Measurements from ENCODE around the gene AZIN2. TPM values are rescaled to one million over a fixed set of nuclear protein-coding genes. Genes with fewer than 3 reads are reported as not detected.
"Not testable (repeated sequence)": the region's sequence is repeated elsewhere in the genome, so short reads cannot be mapped to it uniquely, and the experiment has no call there.

AZIN2 gene
- total RNA-seq, 1 donor from 2014 or later, result 10.4 TPM

GRCh38 chr1:33128781-33129180 is 47.8 kb downstream of the AZIN2 start:
- DNase-seq (ENCODE audit: extremely low spot score, unreplicated experiment), result no peak
- Mint-ChIP-seq H3K9me3 (ENCODE audit: unreplicated experiment) (no peaks in the 10 kb centered on the region), H3K36me3 (ENCODE audit: unreplicated experiment) (peaks cover 39% of the 10 kb centered on the region), H3K4me3 (ENCODE audit: unreplicated experiment) (no peak overlapping the region), H3K4me1 (ENCODE audit: unreplicated experiment) (peaks cover 20% of the 10 kb centered on the region), H3K27me3 (ENCODE audit: unreplicated experiment) (no peaks in the 10 kb centered on the region), H3K27ac (ENCODE audit: unreplicated experiment) (no peak overlapping the region)
- no peak for TF ChIP-seq CTCF (IDR thresholded peaks at IDR 0.05)

GRCh38 chr1:33130297-33130696 is 49.3 kb downstream of the AZIN2 start:
- no peak overlapping the region for H3K27ac Mint-ChIP-seq (ENCODE audit: unreplicated experiment)
- H3K9me3 Mint-ChIP-seq (ENCODE audit: unreplicated experiment), result no peaks in the 10 kb centered on the region
- peaks cover 38% of the 10 kb centered on the region for H3K36me3 Mint-ChIP-seq (ENCODE audit: unreplicated experiment)
- H3K27me3 Mint-ChIP-seq (ENCODE audit: unreplicated experiment), result no peaks in the 10 kb centered on the region
- peaks cover 31% of the 10 kb centered on the region for H3K4me1 Mint-ChIP-seq (ENCODE audit: unreplicated experiment)
- H3K4me3 Mint-ChIP-seq (ENCODE audit: unreplicated experiment), result no peak overlapping the region
- DNase-seq (ENCODE audit: extremely low spot score, unreplicated experiment), result no peak
- no peak for TF ChIP-seq CTCF (IDR thresholded peaks at IDR 0.05)

- no peak for TF ChIP-seq CTCF (IDR thresholded peaks at IDR 0.05)
- no peaks in the 10 kb centered on the region for H3K27me3 Mint-ChIP-seq (ENCODE audit: unreplicated experiment)
- no peaks in the 10 kb centered on the region for H3K9me3 Mint-ChIP-seq (ENCODE audit: unreplicated experiment)
- peaks cover 31% of the 10 kb centered on the region for H3K4me1 Mint-ChIP-seq (ENCODE audit: unreplicated experiment)
- H3K4me3 Mint-ChIP-seq (ENCODE audit: unreplicated experiment), result no peak overlapping the region
- H3K27ac Mint-ChIP-seq (ENCODE audit: unreplicated experiment), result no peak overlapping the region
- H3K36me3 Mint-ChIP-seq (ENCODE audit: unreplicated experiment), result peaks cover 33% of the 10 kb centered on the region
- no peak for DNase-seq (ENCODE audit: extremely low spot score, unreplicated experiment)
Measured at GRCh38 chr1:33131191-33131590, 50.2 kb downstream of the AZIN2 start.

- no peak overlapping the region for H3K27ac Mint-ChIP-seq (ENCODE audit: unreplicated experiment)
- H3K27me3 Mint-ChIP-seq (ENCODE audit: unreplicated experiment), result no peaks in the 10 kb centered on the region
- no peak overlapping the region for H3K4me3 Mint-ChIP-seq (ENCODE audit: unreplicated experiment)
- H3K4me1 Mint-ChIP-seq (ENCODE audit: unreplicated experiment), result peaks cover 19% of the 10 kb centered on the region
- no peaks in the 10 kb centered on the region for H3K9me3 Mint-ChIP-seq (ENCODE audit: unreplicated experiment)
- no peak for TF ChIP-seq CTCF (IDR thresholded peaks at IDR 0.05)
- peaks cover 26% of the 10 kb centered on the region for H3K36me3 Mint-ChIP-seq (ENCODE audit: unreplicated experiment)
- no peak for DNase-seq (ENCODE audit: extremely low spot score, unreplicated experiment)
Measured at GRCh38 chr1:33132549-33132948, 51.6 kb downstream of the AZIN2 start.

- H3K4me1 Mint-ChIP-seq (ENCODE audit: unreplicated experiment), result peaks cover 26% of the 10 kb centered on the region
Measured at GRCh38 chr1:33133478-33134105, 52.6 kb downstream of the AZIN2 start.

GRCh38 chr1:33136041-33136440 is 55.1 kb downstream of the AZIN2 start:
- H3K36me3 Mint-ChIP-seq (ENCODE audit: unreplicated experiment), result peaks cover 14% of the 10 kb centered on the region
- not testable (repeated sequence) for H3K27me3 Mint-ChIP-seq (ENCODE audit: unreplicated experiment); H3K27ac Mint-ChIP-seq (ENCODE audit: unreplicated experiment); DNase-seq (ENCODE audit: extremely low spot score, unreplicated experiment); H3K4me3 Mint-ChIP-seq (ENCODE audit: unreplicated experiment); H3K9me3 Mint-ChIP-seq (ENCODE audit: unreplicated experiment)
- H3K4me1 Mint-ChIP-seq (ENCODE audit: unreplicated experiment), result peaks cover 45% of the 10 kb centered on the region

More at GRCh38 chr1:33133478-33134105, 52.6 kb downstream of the AZIN2 start:
- H3K27me3 Mint-ChIP-seq (ENCODE audit: unreplicated experiment), result no peaks in the 10 kb centered on the region
- no peak overlapping the region for H3K4me3 Mint-ChIP-seq (ENCODE audit: unreplicated experiment)
- peaks cover 26% of the 10 kb centered on the region for H3K36me3 Mint-ChIP-seq (ENCODE audit: unreplicated experiment)
- no peak overlapping the region for H3K27ac Mint-ChIP-seq (ENCODE audit: unreplicated experiment)
- H3K9me3 Mint-ChIP-seq (ENCODE audit: unreplicated experiment), result no peaks in the 10 kb centered on the region
- DNase-seq (ENCODE audit: extremely low spot score, unreplicated experiment), result no peak
- TF ChIP-seq CTCF (IDR thresholded peaks at IDR 0.05), result no peak
